GM18517 (cell line): ENCODE measurements around the gene CASS4.

Experiments used
- ATAC-seq: cut with Tn5 transposase; IDR thresholded peaks from one replicate; pipeline ENCODE4 v1.9.1; 2021; ENCODE audit warnings: mild to moderate bottlenecking, moderate library complexity; ENCODE audit not compliant: unreplicated experiment

Gene CASS4

DNA sequence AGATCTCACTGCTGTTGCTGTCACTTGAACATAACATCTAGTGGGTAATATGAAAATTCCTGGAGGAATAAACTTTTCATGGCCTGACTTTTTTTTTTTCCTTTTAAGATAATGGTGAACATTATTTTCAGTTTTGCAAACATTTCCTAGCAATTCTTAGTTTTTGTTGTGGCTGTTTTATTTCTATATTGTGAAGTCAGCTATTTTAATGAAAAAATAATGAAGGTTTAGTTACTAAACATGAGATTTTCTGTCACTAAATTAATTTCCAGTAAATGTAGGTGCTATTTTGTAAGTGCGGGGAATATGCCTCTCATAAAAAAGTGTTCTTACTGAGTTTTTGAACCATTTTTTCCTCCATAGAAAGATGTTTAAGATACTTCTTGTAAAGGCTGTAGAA, 89.1 kb downstream of the CASS4 start:
- ATAC-seq = no peak

DNA sequence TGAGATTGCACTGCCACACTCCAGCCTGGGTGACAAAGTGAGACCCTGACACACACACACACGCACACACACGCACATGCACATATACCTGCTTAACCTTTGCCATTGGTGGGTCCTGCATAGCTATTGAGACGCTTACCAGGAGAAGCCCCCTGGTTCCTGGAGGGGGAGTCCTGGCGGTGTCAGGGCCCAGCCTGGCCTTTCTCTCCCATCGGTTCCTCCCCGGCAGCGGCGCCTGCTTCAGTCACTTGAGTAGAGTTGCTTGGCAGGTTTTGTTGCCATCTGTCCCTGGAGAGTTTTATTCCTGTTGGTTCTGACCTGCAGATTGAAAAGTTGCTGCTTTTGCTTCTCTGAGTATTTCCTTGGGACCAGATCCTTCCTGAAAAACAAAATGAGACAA, 91.9 kb downstream of the CASS4 start:
- no peak for ATAC-seq

DNA sequence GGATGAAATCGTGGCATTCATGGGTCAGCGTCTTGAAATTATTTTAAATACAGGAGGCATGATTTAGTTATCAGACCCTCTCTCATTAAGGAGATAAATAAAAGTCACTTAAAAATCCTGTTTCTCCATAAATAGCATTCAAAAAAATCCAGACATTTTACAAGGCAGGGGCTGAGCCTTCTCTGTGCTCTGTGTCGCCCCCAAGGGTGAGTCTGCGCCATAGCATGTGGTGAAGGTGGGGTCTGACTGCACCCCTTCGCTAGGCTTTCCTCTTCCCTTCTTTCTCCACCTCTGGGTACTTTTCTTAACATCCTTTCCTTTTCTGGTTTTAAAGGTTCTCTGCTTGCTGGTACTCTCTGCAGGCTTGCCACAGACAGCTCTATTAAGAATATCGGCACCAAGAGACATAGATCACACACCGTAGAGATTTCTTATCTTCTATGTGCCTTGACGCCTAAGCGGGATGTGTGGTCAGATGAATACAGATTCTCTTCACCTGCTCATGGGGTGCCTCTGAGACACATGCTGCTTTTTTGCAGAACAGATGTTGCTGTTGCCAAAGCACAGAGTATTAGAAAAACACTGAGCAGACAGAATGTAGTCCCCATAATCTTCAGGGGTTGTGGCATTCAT, 92.4 kb downstream of the CASS4 start:
- ATAC-seq = no peak

DNA sequence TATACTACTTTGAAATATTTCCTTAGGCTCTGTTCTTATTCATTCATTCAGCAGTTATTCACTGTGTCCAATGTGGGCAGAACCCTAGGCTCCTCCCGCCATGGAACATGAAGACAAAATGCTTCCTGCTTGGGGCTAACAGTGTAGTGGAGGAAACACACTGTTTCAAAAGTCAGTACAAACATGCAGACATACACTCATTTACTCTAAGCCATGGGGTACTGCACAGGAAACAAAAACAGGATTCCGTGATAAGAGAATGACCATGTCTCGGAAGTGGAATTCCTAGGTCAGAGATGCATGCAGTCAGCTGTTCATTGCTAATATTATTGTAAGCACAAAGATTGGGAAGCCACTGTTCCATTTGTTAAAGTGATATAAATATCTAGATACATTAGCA, 94.0 kb downstream of the CASS4 start:
- no peak for ATAC-seq
